ENCODE results near the gene PLXNB2.

GRCh38 chr22:50267591-50268390 is 39.7 kb downstream of the PLXNB2 start:
- TF ChIP-seq POLR2A (IDR thresholded peaks at IDR 0.05): no peak
- peak in 2 of 4 experiments; percentile 17 to 35 for TF ChIP-seq CTCF (IDR thresholded peaks at IDR 0.05)
